GM12891 (cell line): ENCODE measurements around the gene EBI3.

Experiments used
- PAX5 ChIP-seq: IDR thresholded peaks from 2 replicates; pipeline ENCODE4 v1.6.1; 2011; ENCODE audit warnings: low read length, moderate library complexity, mild to moderate bottlenecking; ENCODE audit not compliant: insufficient read depth, severe bottlenecking
- POLR2A ChIP-seq: IDR thresholded peaks from 2 replicates; pipeline ENCODE4 v1.6.1; 2011; ENCODE audit warnings: low read depth, low read length, control low read depth
- POLR2AphosphoS5 ChIP-seq: IDR thresholded peaks from 2 replicates; pipeline ENCODE4 v1.6.1; 2011; ENCODE audit warnings: low read depth, low read length, control low read depth
- SPI1 ChIP-seq: IDR thresholded peaks from 2 replicates; pipeline ENCODE4 v1.6.1; 2011; ENCODE audit warnings: low read depth, low read length, control low read depth
- TAF1 ChIP-seq: IDR thresholded peaks from 2 replicates; pipeline ENCODE4 v1.6.1; 2011; ENCODE audit warnings: low read depth, low read length, control low read depth

- TF ChIP-seq SPI1 (no peak), POLR2AphosphoS5 (no peak), POLR2A (no peak), TAF1 (no peak), PAX5 (no peak)
Measured at GRCh38 chr19:4264812-4265211, 35.5 kb downstream of the EBI3 start.
